OCI-LY3 (cell line): ENCODE measurements around the gene ZNF705A.
"Not testable (repeated sequence)": the region's sequence is repeated elsewhere in the genome, so short reads cannot be mapped to it uniquely, and the experiment has no call there.

Experiments
- H2AFZ ChIP-seq: fragments of 200-600, 300-600 bp; shearing (Covaris generic); 2 replicates; pipeline ENCODE4 v1.6.0; 2014; ENCODE audit warnings: antibody characterized with exemption, low read depth, low read length
- H3K27ac ChIP-seq: fragments of 200-600, 300-600 bp; sonication (generic); 2 replicates; pipeline ENCODE4 v1.5.1; 2014; ENCODE audit warnings: mild to moderate bottlenecking, low read length, moderate library complexity, mixed read lengths
- H3K27me3 ChIP-seq: fragments of 200-600, 300-600 bp; sonication (generic); 2 replicates; pipeline ENCODE4 v1.6.1; 2014; ENCODE audit warnings: low read depth, low read length, mixed read lengths
- H3K36me3 ChIP-seq: fragments of 200-600, 300-600 bp; sonication (generic); replicated peaks from 2 replicates; pipeline ENCODE3; 2014; ENCODE audit warnings: low read depth, low read length, mixed read lengths
- H3K4me1 ChIP-seq: fragments of 300-600, 200-600 bp; sonication (generic); 2 replicates; pipeline ENCODE4 v1.6.1; 2014; ENCODE audit warnings: low read length, mixed read lengths
- H3K4me2 ChIP-seq: fragments of 200-600, 300-600 bp; sonication (generic); 2 replicates; pipeline ENCODE4 v1.6.1; 2014; ENCODE audit warnings: low read length, mixed read lengths
- H3K4me3 ChIP-seq: fragments of 300-600, 200-600 bp; sonication (generic); 2 replicates; pipeline ENCODE4 v1.5.1; 2014; ENCODE audit warnings: antibody characterized with exemption, mild to moderate bottlenecking, low read length, moderate library complexity
- H3K79me2 ChIP-seq: fragments of 300-600, 200-600 bp; shearing (Covaris generic); 2 replicates; pipeline ENCODE4 v1.6.1; 2014; ENCODE audit warnings: mild to moderate bottlenecking, low read length, mixed read lengths
- H3K9ac ChIP-seq: fragments of 300-600, 200-600 bp; shearing (Covaris generic); 2 replicates; pipeline ENCODE4 v1.6.0; 2014; ENCODE audit warnings: mild to moderate bottlenecking, low read length, moderate library complexity
- H3K9me3 ChIP-seq: fragments of 200-600, 300-600 bp; shearing (Covaris generic); 2 replicates; pipeline ENCODE4 v1.6.1; 2014; ENCODE audit warnings: low read length, mixed read lengths; ENCODE audit not compliant: insufficient read depth
- H4K20me1 ChIP-seq: fragments of 200-600, 300-600 bp; sonication (generic); 2 replicates; pipeline ENCODE4 v1.6.1; 2016; ENCODE audit warnings: low read length, mixed read lengths; ENCODE audit not compliant: insufficient read depth
- CTCF ChIP-seq: fragments of 200-600, 300-600 bp; sonication (generic); IDR thresholded peaks from 2 replicates; pipeline ENCODE4 v1.5.1; 2014; ENCODE audit warnings: antibody characterized with exemption, low read length, low read depth
- EZH2phosphoT487 ChIP-seq: fragments of 200-600 bp; shearing (Covaris generic); IDR thresholded peaks from 2 replicates; pipeline ENCODE4 v1.6.1; 2018; ENCODE audit warnings: antibody characterized with exemption, mixed run types, low read depth

Gene ZNF705A

GRCh38 chr12:8156416-8156815, 399 bp upstream of the ZNF705A start:
- Histone ChIP-seq H2AFZ (no peak overlapping the region), H3K27ac (no peak overlapping the region)
- no peak for TF ChIP-seq CTCF
- no peak for TF ChIP-seq EZH2phosphoT487

GRCh38 chr12:8157484-8158198, 826 bp downstream of the ZNF705A start:
- no peak overlapping the region for H2AFZ ChIP-seq
- no peak overlapping the region for H3K9ac ChIP-seq
- peaks cover 14% of the 10 kb centered on the region for H3K4me1 ChIP-seq
- no peaks in the 10 kb centered on the region for H3K9me3 ChIP-seq
- no peak overlapping the region for H3K4me2 ChIP-seq
- H4K20me1 ChIP-seq: no peaks in the 10 kb centered on the region
- H3K27ac ChIP-seq: no peak overlapping the region
- TF ChIP-seq EZH2phosphoT487 (no peak), CTCF (no peak)
- H3K36me3 ChIP-seq: no peaks in the 10 kb centered on the region
- no peak overlapping the region for H3K4me3 ChIP-seq
- no peaks in the 10 kb centered on the region for H3K27me3 ChIP-seq
- H3K79me2 ChIP-seq: no peaks in the 10 kb centered on the region

More at GRCh38 chr12:8156416-8156815, 399 bp upstream of the ZNF705A start:
- peaks cover 14% of the 10 kb centered on the region for H3K4me1 ChIP-seq
- H3K4me2 ChIP-seq: no peak overlapping the region
- no peak overlapping the region for H3K9ac ChIP-seq
- H3K36me3 ChIP-seq: no peaks in the 10 kb centered on the region
- no peaks in the 10 kb centered on the region for H3K9me3 ChIP-seq
- no peaks in the 10 kb centered on the region for H3K79me2 ChIP-seq
- no peaks in the 10 kb centered on the region for H4K20me1 ChIP-seq
- no peaks in the 10 kb centered on the region for H3K27me3 ChIP-seq
- no peak overlapping the region for H3K4me3 ChIP-seq

GRCh38 chr12:8172911-8173310, 16.1 kb downstream of the ZNF705A start:
- not testable (repeated sequence) for H3K4me1 ChIP-seq, H3K4me3 ChIP-seq, H3K4me2 ChIP-seq, H3K9me3 ChIP-seq, H4K20me1 ChIP-seq, H3K36me3 ChIP-seq, H3K9ac ChIP-seq, H2AFZ ChIP-seq, H3K79me2 ChIP-seq, H3K27me3 ChIP-seq, H3K27ac ChIP-seq

GRCh38 chr12:8179989-8180585, 23.3 kb downstream of the ZNF705A start:
- H3K36me3 ChIP-seq, H2AFZ ChIP-seq, H3K9me3 ChIP-seq, H3K79me2 ChIP-seq, H3K4me1 ChIP-seq, H3K27me3 ChIP-seq, H3K27ac ChIP-seq, H4K20me1 ChIP-seq: not testable (repeated sequence)
- Histone ChIP-seq H3K4me2 (peak overlapping the region; percentile 52), H3K9ac (peak overlapping the region; percentile 66), H3K4me3 (peak overlapping the region; percentile 79)
- peak; percentile 50 for TF ChIP-seq CTCF

- H3K4me3 ChIP-seq: not testable (repeated sequence)
Observed at GRCh38 chr12:8181271-8181670, 24.5 kb downstream of the ZNF705A start.

GRCh38 chr12:8182923-8183322, 26.1 kb downstream of the ZNF705A start:
- H3K79me2 ChIP-seq, H4K20me1 ChIP-seq, H3K4me2 ChIP-seq, H3K9ac ChIP-seq, H2AFZ ChIP-seq, H3K27me3 ChIP-seq, H3K4me3 ChIP-seq, H3K27ac ChIP-seq, H3K4me1 ChIP-seq, H3K9me3 ChIP-seq, H3K36me3 ChIP-seq: not testable (repeated sequence)

More at GRCh38 chr12:8181271-8181670, 24.5 kb downstream of the ZNF705A start:
- H3K4me2 ChIP-seq: 0 out of 2 replicates have a peak overlapping the region, but pooled peaks have one; percentile 52
- H3K27me3 ChIP-seq, H3K27ac ChIP-seq, H3K36me3 ChIP-seq, H2AFZ ChIP-seq, H3K9me3 ChIP-seq, H4K20me1 ChIP-seq, H3K79me2 ChIP-seq, H3K4me1 ChIP-seq, H3K9ac ChIP-seq: not testable (repeated sequence)

GRCh38 chr12:8183346-8183745, 26.5 kb downstream of the ZNF705A start:
- H3K9ac ChIP-seq, H3K27ac ChIP-seq, H3K4me1 ChIP-seq, H3K27me3 ChIP-seq, H3K4me3 ChIP-seq, H3K36me3 ChIP-seq, H3K9me3 ChIP-seq, H3K79me2 ChIP-seq, H4K20me1 ChIP-seq, H3K4me2 ChIP-seq, H2AFZ ChIP-seq: not testable (repeated sequence)
